Superior temporal gyrus (tissue), 1 donor: Measurements from ENCODE around the gene ATAD3C.
A peak's percentile ranks its signal among the peaks of the same experiment; 100 is the strongest.
"Not testable (repeated sequence)": the region's sequence is repeated elsewhere in the genome, so short reads cannot be mapped to it uniquely, and the experiment has no call there.

Experiments
- DNase-seq: peaks from one replicate; pipeline ENCODE4 v3.0.0-alpha.2; 2016; ENCODE audit errors: extremely low spot score

ATAD3C gene

GRCh38 chr1:1507305-1507704 is 57.8 kb downstream of the ATAD3C start:
- DNase-seq: no peak

GRCh38 chr1:1508775-1509464 is 59.4 kb downstream of the ATAD3C start:
- not testable (repeated sequence) for DNase-seq

GRCh38 chr1:1509465-1509850 is 60.0 kb downstream of the ATAD3C start:
- not testable (repeated sequence) for DNase-seq

GRCh38 chr1:1510912-1511532 is 61.5 kb downstream of the ATAD3C start:
- peak; percentile 12 for DNase-seq

GRCh38 chr1:1511533-1512285 is 62.2 kb downstream of the ATAD3C start, which contains the start of gene ATAD3A:
Gene ATAD3A, plus strand, starts transcription at chr1:1512162. Its CDS starts 107 bp downstream, at chr1:1512269.
- peak; percentile 98 for DNase-seq

GRCh38 chr1:1512425-1512824 is 62.9 kb downstream of the ATAD3C start:
- DNase-seq: not testable (repeated sequence)

GRCh38 chr1:1513675-1514074 is 64.2 kb downstream of the ATAD3C start:
- DNase-seq: not testable (repeated sequence)

GRCh38 chr1:1514376-1514775 is 64.9 kb downstream of the ATAD3C start:
- not testable (repeated sequence) for DNase-seq

- DNase-seq: not testable (repeated sequence)
Observed at GRCh38 chr1:1516923-1517322, 67.4 kb downstream of the ATAD3C start.

- DNase-seq: no peak
Observed at GRCh38 chr1:1517973-1518620, 68.6 kb downstream of the ATAD3C start.

- not testable (repeated sequence) for DNase-seq
Observed at GRCh38 chr1:1518621-1519007, 69.1 kb downstream of the ATAD3C start.
